ENCODE data around the gene TNRC6A. TPM values are rescaled to one million over a fixed set of nuclear protein-coding genes. Genes with fewer than 3 reads are reported as not detected.

TNRC6A gene
- total RNA-seq = 34.3 TPM
- long read RNA-seq, partial matches to known transcripts = 10 of 13 reads
- long read RNA-seq, other reads (novel, unspliced or antisense) = 3 of 13 reads

- H3K27me3 ChIP-seq (ENCODE audit: low read depth) = no peaks in the 10 kb centered on the region
- no peak for TF ChIP-seq CTCF (IDR thresholded peaks at IDR 0.05; ENCODE audit: borderline replicate concordance)
- H3K27ac ChIP-seq (replicated peaks) = peak within 1 kb of the TSS; percentile 98
- peak; percentile 91 for DNase-seq
- intact Hi-C loops (cut with micrococcal nuclease) = no loop called here
- H3K9me3 ChIP-seq (replicated peaks) = no peaks in the 10 kb centered on the region
- peak within 1 kb of the TSS; percentile 91 for H3K4me3 ChIP-seq
- H3K36me3 ChIP-seq = peaks cover 15% of the 10 kb centered on the region
- peaks cover 50% of the 10 kb centered on the region for H3K4me1 ChIP-seq
These were observed at the start of gene TNRC6A for GRCh38 chr16:24729243-24729950. TSS of gene TNRC6A (plus strand) at chr16:24729651. CDS start at chr16:24729842, 191 bp downstream.

DNA sequence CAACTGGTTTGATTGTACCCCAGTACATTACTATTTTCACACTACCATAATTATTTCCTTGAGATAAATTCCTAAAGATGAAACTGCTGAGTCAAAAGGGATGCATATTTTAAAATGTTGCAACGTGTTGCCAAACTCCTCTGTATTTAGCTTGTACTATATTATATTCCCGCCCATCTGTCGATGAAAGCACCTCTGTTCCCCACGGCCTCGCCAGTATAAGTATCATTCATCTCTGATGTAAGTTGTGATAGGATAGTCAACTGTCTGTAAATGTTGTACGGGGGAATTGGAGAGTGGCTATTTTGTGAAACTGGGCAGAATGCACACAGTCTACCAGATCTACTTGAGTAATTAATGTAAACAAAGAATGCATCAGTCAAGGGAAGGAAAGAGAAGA is 47.7 kb upstream of the TNRC6A start:
- intact Hi-C loops (cut with micrococcal nuclease) = no loop called here

DNA sequence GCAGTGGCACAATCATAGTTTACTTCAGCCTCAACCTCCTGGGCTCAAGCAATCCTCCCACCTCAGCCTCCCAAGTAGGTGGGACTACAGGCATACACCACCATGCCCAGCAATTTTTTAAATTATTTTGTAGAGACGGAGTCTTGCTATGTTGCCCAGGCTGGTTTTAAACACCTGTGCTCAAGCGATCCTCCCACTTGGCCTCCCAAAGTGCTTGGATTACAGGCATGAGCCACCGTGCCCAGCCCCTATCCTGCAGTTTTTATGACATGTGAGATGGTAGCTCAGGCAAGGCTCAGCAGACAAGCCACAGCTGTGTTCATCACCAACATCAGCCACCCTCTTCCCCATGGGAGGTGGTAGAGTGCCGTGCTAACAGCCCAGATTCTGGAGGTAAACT is 46.2 kb upstream of the TNRC6A start:
- no peak for TF ChIP-seq CTCF (IDR thresholded peaks at IDR 0.05; ENCODE audit: borderline replicate concordance)
- no peak overlapping the region for H3K27ac ChIP-seq (replicated peaks)
- H3K4me1 ChIP-seq = peaks cover 10% of the 10 kb centered on the region
- no peak overlapping the region for H3K4me3 ChIP-seq
- H3K36me3 ChIP-seq = no peaks in the 10 kb centered on the region
- no peak for DNase-seq
- intact Hi-C loops (cut with micrococcal nuclease) = no loop called here
- H3K9me3 ChIP-seq (replicated peaks) = no peaks in the 10 kb centered on the region
- H3K27me3 ChIP-seq (ENCODE audit: low read depth) = no peaks in the 10 kb centered on the region

More for the DNA sequence above, 47.7 kb upstream of the TNRC6A start:
- Histone ChIP-seq H3K9me3 (replicated peaks) (no peaks in the 10 kb centered on the region), H3K4me1 (peaks cover 10% of the 10 kb centered on the region), H3K27me3 (ENCODE audit: low read depth) (no peaks in the 10 kb centered on the region), H3K36me3 (no peaks in the 10 kb centered on the region), H3K27ac (replicated peaks) (no peak overlapping the region), H3K4me3 (no peak overlapping the region)
- DNase-seq = no peak
- TF ChIP-seq CTCF (IDR thresholded peaks at IDR 0.05; ENCODE audit: borderline replicate concordance) = no peak

GRCh38 chr16:24683847-24684493 is 45.5 kb upstream of the TNRC6A start:
- H3K4me1 ChIP-seq = peaks cover 10% of the 10 kb centered on the region

More at GRCh38 chr16:24683847-24684493, 45.5 kb upstream of the TNRC6A start:
- Histone ChIP-seq H3K36me3 (no peaks in the 10 kb centered on the region), H3K9me3 (replicated peaks) (no peaks in the 10 kb centered on the region), H3K4me3 (no peak overlapping the region), H3K27ac (replicated peaks) (no peak overlapping the region), H3K27me3 (ENCODE audit: low read depth) (no peaks in the 10 kb centered on the region)
- no peak for DNase-seq
- intact Hi-C loops (cut with micrococcal nuclease) = no loop called here
- TF ChIP-seq CTCF (IDR thresholded peaks at IDR 0.05; ENCODE audit: borderline replicate concordance) = no peak
